OCI-LY7 (cell line): ENCODE data around the gene ATF6B.

Experiments
- EZH2phosphoT487 ChIP-seq: fragments of 200-600 bp; sonication (generic); IDR thresholded peaks from 2 replicates; pipeline ENCODE4 v1.6.1; 2018; ENCODE audit warnings: low read depth, borderline replicate concordance, mild to moderate bottlenecking, mixed run types, antibody characterized with exemption, low read length, moderate library complexity, mixed read lengths
- TF ChIP-seq, protein P1 (sequence below): fragments of 200-600 bp; sonication (generic); conservative IDR thresholded peaks from 2 replicates; pipeline ENCODE4 v1.5.1; 2014; ENCODE audit warnings: mild to moderate bottlenecking, antibody characterized with exemption, low read length, moderate library complexity, mixed read lengths

- TF ChIP-seq, protein P1, sequence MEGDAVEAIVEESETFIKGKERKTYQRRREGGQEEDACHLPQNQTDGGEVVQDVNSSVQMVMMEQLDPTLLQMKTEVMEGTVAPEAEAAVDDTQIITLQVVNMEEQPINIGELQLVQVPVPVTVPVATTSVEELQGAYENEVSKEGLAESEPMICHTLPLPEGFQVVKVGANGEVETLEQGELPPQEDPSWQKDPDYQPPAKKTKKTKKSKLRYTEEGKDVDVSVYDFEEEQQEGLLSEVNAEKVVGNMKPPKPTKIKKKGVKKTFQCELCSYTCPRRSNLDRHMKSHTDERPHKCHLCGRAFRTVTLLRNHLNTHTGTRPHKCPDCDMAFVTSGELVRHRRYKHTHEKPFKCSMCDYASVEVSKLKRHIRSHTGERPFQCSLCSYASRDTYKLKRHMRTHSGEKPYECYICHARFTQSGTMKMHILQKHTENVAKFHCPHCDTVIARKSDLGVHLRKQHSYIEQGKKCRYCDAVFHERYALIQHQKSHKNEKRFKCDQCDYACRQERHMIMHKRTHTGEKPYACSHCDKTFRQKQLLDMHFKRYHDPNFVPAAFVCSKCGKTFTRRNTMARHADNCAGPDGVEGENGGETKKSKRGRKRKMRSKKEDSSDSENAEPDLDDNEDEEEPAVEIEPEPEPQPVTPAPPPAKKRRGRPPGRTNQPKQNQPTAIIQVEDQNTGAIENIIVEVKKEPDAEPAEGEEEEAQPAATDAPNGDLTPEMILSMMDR = no peak
- TF ChIP-seq EZH2phosphoT487 = no peak
Observed at GRCh38 chr6:32127717-32128592, at the start of gene ATF6B.
